ENCODE results near the gene OR52K1. TPM values are rescaled to one million over a fixed set of nuclear protein-coding genes. Genes with fewer than 3 reads are reported as not detected.

The OR52K1 gene
- polyA plus RNA-seq, 1 of the 3 experiments (the other 2 are of a cell fraction) = not detected

DNA sequence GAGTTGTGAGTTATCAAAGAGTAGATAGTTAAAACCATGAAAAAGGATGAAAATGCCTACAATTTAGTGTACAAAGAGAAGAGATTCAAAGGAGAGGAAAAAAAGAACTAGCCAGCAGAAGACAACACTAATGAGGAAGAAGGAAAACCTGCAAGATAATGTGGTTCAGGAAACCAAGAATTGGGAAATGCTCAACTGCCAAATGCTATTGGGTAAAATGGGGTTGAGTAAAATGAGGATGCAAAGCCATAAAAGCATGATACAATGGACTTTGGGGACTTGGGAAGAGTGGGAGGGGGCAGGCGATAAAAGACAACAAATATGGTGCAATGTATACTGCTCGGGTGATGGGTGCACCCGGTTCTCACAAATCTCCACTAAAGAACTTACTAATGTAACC lies 40.9 kb upstream of the OR52K1 start (continued):
- no peak for TF ChIP-seq EZH2phosphoT487 (IDR thresholded peaks at IDR 0.05; ENCODE audit: borderline replicate concordance, low read depth)

DNA sequence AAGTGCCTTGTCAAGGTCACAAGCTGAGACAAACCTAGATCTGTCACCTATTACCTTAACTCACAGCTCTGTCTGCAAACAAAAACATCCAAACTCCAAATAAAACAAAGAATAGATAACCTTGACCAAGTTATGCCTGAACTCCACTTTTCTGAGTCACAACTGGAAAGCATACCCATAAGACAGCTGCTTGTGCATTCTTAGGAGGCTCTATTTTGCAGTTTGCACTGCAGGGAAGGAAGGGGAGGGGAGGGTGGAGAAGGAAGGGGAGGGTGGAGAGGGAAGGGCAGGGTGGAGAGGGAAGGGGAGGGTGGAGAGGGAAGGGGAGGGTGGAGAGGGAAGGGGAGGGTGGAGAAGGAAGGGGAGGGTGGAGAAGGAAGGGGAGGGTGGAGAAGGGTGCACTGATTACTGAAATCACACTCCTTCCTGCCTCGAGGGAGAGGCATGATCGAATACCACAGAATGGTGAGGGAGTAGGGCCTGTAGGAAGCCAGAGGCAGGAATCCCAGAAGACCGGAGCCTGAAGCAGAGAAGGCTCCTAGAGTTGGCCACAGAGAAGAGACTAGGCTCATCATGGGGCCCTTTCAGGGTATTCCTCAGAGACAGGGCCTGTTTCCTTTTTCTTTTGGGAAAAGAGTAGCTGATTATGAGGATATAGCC lies 39.1 kb upstream of the OR52K1 start:
- H3K4me3 ChIP-seq (ENCODE audit: low read depth in 2 of 2, low read length in 1 of 2) = no peak overlapping the region
- H3F3A ChIP-seq (replicated peaks; ENCODE audit: insufficient read depth) = no peaks in the 10 kb centered on the region
- H3K27me3 ChIP-seq (ENCODE audit: insufficient read depth) = no peaks in the 10 kb centered on the region
- no peak overlapping the region for H3K9ac ChIP-seq
- H3K4me1 ChIP-seq (ENCODE audit: control insufficient read depth in 1 of 2, insufficient read depth in 2 of 2, low read depth in 1 of 2, low read length in 1 of 2) = no peaks in the 10 kb centered on the region
- CTCF ChIA-PET = interaction anchor here (1.3 kb wide), 1 partner anchor 256 kb away, joined by 3 read pairs; no protein-coding TSS in a partner anchor
- DNase-seq = no peak
- H3K9me3 ChIP-seq = no peaks in the 10 kb centered on the region
- POLR2A ChIA-PET = no interaction called here
- 3% methylated on average over 3 of the region's 3 CpGs for WGBS (ENCODE audit: low lambda C conversion rate)
- no peak overlapping the region for H3K27ac ChIP-seq (ENCODE audit: low read depth in 2 of 2, low read length in 1 of 2)
- TF ChIP-seq, protein P1, sequence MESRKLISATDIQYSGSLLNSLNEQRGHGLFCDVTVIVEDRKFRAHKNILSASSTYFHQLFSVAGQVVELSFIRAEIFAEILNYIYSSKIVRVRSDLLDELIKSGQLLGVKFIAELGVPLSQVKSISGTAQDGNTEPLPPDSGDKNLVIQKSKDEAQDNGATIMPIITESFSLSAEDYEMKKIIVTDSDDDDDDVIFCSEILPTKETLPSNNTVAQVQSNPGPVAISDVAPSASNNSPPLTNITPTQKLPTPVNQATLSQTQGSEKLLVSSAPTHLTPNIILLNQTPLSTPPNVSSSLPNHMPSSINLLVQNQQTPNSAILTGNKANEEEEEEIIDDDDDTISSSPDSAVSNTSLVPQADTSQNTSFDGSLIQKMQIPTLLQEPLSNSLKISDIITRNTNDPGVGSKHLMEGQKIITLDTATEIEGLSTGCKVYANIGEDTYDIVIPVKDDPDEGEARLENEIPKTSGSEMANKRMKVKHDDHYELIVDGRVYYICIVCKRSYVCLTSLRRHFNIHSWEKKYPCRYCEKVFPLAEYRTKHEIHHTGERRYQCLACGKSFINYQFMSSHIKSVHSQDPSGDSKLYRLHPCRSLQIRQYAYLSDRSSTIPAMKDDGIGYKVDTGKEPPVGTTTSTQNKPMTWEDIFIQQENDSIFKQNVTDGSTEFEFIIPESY (IDR thresholded peaks at IDR 0.05; ENCODE audit: borderline replicate concordance, low read depth) = no peak
- TF ChIP-seq RCOR1 (IDR thresholded peaks at IDR 0.05; ENCODE audit: low read length) = no peak
- TF ChIP-seq REST (IDR thresholded peaks at IDR 0.05; ENCODE audit: low read depth, low read length) = no peak
- no peak for TF ChIP-seq NRF1 (IDR thresholded peaks at IDR 0.05; ENCODE audit: low read depth, low read length)
- no peak for TF ChIP-seq MAX (IDR thresholded peaks at IDR 0.05; ENCODE audit: low read depth)
- no peak for TF ChIP-seq CHD2 (IDR thresholded peaks at IDR 0.05; ENCODE audit: low read length, partially characterized antibody)
- TF ChIP-seq NFIC (IDR thresholded peaks at IDR 0.05; ENCODE audit: borderline replicate concordance) = no peak
- TF ChIP-seq TAF1 (IDR thresholded peaks at IDR 0.05; ENCODE audit: borderline replicate concordance, low read depth, low read length) = no peak
- H2AFZ ChIP-seq (ENCODE audit: low read depth) = no peak overlapping the region
- no peaks in the 10 kb centered on the region for H4K20me1 ChIP-seq (ENCODE audit: insufficient read depth)
- no peaks in the 10 kb centered on the region for H3K9me2 ChIP-seq
- H3K79me2 ChIP-seq (ENCODE audit: insufficient read depth) = no peaks in the 10 kb centered on the region
- H3K36me3 ChIP-seq (replicated peaks in 1 of 2; ENCODE audit: control insufficient read depth in 1 of 2, insufficient read depth in 2 of 2, low read length in 1 of 2) = no peaks in the 10 kb centered on the region
- H3K4me2 ChIP-seq = no peak overlapping the region
